Measurements from ENCODE around the gene RNF103.

The RNF103 gene

GRCh38 chr2:86556508-86556907 lies 67.2 kb downstream of the RNF103 start:
- no peak overlapping the region for H3K27ac ChIP-seq
- TF ChIP-seq ZFX (IDR thresholded peaks at IDR 0.05; ENCODE audit: borderline replicate concordance) (no peak), CTCF (IDR thresholded peaks at IDR 0.05) (no peak)
